GM10847 (cell line): ENCODE data around the gene SVOPL.

Experiments used
- POLR2A ChIP-seq: IDR thresholded peaks from 2 replicates; pipeline ENCODE4 v1.6.1; 2011; ENCODE audit not compliant: insufficient read length; ENCODE audit errors: extremely low read depth

SVOPL gene

DNA sequence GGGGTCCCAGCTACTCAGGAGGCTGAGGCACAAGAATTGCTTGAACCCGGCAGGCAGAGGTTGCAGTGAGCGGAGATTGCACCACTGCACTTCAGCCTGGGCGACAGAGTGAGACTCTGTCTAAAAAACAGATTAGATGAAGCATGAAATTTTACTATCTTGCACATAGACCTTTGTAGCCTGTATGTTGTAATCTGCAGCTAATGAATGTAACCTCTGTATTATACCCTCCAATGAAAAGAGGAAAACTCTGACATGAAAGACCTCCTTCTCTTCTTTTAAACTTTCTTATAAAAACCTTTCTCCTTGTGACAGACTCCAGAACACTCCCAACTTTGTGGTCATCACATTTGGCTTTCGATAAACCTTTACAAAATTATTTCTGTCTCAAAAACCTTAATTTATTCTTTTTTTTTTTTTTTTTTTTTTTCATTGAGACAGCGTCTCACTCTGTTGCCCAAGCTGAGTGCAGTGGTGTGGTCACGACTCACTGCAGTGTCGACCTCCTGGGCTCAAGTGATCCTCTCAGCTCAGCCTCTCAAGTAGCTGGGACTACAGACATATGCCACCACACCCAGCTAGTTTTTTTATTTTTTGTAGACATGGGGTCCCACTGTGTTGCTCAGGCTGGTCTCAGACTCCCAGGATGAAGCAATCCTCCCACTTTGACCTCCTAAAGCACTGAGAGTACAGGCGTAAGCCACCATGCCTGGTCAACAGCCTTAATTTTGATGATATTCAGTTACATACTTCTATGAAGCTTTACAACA, 97.4 kb downstream of the SVOPL start:
- no peak for TF ChIP-seq POLR2A

DNA sequence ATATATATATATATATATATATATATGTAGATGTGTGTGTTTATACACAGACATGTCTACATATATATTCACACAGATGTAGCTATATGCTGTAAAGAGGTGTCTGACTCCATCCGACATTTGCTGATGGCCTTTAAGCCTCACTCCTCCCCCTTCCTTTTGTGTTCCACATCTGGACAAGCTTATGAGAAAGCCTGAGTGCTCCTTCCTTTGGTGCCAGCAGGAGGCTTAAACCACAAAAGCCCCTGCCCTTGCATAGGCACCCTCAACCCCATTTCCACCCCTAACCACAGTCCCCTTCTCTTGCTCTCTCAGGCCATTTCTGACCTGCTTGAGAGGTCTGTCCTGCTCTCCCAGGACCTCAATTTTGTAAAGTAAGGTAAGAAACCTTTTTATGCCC, 98.7 kb downstream of the SVOPL start:
- no peak for TF ChIP-seq POLR2A

DNA sequence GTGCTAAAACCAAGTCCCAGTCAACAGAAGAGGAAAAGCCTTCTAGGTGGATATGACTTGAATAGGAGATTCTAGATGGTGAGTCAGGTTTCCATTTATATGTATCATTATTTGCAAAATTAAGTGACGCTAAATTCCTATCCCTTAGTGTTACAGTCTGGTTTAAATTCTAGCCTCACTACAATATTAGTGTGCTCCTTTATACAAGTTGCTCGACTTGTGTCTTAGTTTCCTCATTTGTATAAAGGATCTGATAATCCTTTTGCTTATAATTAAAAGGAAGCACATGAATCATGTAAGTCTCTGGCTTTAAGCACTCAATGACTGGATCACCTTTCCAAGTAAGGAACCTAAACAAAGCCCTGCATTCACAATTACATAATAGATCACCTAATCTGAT, 105.7 kb downstream of the SVOPL start:
- TF ChIP-seq POLR2A: no peak

DNA sequence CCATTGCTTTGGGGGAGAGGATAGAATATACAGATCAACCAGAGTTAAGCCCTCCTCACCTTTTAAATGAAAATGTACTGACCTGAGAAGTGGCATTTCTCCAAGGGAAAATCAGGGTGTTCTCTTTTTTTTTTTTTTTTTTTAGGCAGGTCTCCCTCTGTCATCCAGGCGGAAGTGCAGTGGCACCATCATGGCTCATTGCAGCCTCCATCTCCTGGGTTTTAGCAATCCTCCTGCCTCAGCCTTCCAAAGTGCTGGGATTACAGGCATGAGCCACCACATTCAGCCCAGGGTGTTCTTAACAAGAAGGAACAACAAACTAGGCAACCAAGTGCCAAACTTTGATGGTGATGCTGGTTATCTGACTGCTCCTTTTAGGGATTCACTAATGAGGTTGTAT, 111.0 kb downstream of the SVOPL start:
- no peak for TF ChIP-seq POLR2A

DNA sequence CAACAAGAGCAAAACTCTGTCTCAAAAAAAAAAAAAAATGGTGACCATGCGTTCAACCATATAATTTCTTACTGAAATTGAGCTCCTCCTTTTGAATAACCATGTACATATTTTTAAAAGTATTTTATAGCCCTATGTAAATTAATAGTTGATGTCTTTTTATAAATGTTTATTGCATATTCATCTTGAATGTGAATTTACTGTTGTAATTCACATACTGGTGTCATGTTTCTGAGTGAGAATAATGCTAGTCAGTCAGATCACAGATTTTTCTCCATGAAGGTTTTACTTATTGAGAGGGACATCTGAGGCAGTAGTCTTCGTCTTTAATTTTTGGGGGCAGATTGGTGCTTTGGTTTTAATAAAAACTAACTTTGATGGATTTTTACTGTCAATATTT, 112.2 kb downstream of the SVOPL start:
- no peak for TF ChIP-seq POLR2A

DNA sequence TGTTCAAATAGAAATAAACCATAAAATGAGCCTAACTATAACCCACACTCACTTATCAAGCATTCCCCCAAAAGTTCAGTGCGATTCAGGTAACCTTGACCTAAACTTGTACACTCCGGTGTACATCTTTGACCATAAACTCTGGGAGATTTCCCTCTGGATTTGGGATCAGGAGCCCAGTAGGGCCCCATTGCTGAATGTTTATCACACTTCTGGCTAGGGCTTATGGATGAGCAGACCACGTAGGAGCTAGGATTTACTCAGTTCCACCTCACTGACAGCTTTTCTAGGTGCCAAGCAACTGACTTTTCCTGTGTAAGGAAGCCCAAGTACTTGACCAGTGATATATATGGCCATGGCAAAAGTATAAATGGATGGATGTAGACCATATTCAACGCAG, 113.7 kb downstream of the SVOPL start:
- no peak for TF ChIP-seq POLR2A

DNA sequence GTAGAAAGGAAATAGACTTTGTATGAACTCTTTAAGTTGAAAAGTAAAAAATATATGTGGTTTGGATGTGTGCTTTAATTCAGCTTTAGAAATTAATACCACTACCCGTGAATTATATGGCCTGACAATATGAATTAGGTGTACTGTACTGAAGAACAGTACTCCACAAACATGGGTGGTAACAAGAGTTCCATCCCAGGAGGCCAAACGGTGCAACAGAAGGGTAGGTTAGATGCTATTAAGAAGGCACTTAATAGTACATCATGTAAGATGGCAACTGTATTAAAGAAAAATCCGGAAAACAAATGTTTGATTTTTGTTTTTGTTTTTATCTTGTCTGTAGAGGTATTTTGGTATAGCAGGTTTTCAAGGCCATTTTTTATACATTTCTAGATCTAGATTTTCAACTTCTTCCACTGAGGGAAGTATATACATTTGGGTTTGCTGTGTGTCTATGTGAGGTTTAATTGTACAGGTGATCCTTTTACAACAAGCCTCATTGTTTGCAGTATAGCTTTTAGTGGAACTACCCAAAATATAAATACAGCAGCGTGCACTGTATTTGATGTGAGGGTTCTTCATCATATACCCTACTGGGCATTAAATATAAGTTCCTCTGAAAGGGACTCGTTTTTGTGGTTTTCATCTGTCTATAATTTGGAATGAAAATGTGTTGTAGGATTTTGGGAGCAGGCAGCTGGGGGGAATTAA, 115.7 kb downstream of the SVOPL start:
- TF ChIP-seq POLR2A: no peak

DNA sequence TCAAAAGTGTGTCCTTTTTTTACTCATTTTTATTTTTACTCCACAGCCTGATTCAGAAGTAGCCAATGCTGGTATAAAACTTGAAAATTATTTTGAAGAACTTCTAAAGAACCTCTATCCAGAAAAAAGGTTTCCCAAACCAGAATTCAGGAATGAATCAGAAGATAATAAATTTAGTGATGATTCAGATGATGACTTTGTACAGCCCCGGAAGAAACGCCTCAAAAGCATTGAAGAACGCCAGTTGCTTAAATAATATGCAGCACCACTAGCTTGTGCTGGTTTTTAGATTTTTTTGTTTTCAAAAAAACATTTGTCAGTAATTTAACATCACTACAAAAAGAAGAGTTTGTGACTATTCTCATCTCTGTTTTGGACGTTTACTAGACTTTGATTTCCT, 116.5 kb downstream of the SVOPL start:
- TF ChIP-seq POLR2A: no peak

DNA sequence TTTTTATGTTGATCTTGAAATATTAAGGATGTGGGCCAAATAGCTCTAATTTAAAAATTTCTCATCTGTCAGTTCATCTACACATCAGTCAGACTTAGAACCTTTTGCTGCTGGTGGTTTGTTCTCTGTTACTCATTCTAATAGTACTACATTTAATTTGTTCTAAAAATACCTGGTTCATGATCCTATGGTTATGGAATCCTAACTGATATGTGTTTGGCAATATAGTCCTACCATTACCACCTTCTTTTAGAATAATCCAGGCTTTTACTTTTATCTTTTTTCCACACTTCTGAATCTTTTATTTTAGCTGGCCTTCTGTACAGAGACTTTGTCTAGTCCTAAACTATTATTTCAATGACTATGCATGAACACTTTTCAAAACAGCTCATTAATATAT, 116.9 kb downstream of the SVOPL start:
- TF ChIP-seq POLR2A: no peak

DNA sequence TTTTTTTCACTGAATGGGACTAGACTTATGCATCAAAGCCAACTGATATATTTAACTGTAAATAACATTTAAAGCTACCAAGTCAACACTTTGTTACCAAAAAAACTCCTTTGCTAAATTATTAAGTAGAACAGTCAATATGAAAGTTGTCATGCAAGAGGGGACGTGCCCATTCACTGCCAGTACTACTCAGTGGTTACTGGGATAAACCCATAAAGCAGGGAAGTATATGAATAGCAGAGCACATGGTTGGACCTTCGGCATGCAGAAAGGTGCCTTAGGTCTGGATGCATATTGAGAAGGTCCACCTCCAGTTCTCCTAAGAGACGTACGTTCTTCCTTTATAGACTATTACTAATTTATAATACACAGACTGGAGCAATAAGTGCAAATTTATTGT, 120.1 kb downstream of the SVOPL start:
- no peak for TF ChIP-seq POLR2A

DNA sequence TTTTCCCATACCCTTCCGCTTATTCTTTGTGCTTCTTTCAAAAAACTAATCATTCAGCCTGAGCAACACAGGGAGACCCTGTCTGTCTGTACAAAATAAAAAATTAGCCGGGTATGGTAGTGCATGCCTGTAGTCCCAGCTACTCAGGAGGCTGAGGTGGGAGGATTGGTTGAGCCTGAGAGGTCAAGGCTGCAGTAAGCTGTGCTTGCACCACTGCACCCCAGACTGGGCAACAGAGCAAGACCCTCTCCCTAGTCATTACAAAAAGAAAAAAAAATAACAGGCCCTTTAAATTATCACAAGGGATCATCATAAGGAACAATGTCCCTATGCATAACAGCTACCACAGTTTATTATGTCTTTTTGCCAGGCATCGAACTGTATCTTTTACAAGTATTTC, 121.5 kb downstream of the SVOPL start:
- no peak for TF ChIP-seq POLR2A

DNA sequence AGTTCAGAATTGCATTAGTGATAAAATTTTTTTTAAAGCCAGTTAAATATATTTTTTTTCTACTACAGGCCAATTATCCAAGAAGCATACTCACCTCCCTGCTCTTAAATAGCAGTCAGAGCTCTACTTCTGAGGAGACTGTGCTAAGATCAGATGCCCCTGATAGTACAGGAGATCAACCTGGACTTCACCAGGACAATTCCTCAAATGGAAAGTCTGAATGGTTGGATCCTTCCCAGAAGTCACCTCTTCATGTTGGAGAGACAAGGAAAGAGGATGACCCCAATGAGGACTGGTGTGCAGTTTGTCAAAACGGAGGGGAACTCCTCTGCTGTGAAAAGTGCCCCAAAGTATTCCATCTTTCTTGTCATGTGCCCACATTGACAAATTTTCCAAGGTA, 122.0 kb downstream of the SVOPL start:
- TF ChIP-seq POLR2A: no peak

DNA sequence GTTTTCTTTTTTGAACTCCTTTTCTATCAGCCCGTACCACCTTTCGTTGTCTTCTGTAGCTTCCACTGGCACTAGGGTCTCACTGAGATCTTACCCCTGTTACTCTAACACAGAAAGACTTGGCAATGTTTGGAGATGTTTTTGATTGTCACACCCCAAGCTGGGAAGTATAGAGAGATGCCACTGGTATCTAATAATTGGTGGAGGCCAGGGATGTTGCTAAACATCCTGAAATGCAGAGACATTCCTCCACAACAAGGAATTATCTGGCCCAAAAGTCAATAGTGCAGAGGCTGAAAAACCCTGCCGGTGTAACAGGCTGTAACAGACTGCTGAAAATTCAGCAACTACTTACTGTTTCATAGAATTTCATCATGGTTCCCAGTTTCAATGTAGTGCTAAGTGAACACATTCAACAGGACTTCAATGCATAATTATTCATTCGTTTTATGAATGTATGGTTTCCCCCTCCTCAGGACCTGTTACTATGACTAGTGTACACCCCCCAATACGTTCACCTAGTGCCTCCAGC, 125.2 kb downstream of the SVOPL start:
- no peak for TF ChIP-seq POLR2A

DNA sequence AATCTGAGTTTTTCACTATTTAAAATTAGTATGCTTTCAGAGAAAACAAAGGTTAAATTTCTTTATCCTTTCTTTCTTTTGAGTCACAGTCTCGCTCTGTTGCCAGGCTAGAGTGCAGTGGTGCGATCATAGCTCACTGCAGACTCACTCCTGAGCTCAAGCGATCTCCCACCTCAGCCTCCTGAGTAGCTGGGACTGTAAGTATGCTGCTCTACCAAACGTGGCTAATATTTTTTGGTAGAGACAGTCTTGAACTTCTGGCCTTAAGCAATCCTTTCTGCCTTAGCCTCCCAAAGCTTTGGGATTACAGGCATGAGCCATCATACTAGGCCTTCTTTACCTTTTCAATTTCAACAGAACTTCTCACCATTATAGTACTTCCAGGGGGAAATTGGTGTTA, 127.4 kb downstream of the SVOPL start:
- no peak for TF ChIP-seq POLR2A

DNA sequence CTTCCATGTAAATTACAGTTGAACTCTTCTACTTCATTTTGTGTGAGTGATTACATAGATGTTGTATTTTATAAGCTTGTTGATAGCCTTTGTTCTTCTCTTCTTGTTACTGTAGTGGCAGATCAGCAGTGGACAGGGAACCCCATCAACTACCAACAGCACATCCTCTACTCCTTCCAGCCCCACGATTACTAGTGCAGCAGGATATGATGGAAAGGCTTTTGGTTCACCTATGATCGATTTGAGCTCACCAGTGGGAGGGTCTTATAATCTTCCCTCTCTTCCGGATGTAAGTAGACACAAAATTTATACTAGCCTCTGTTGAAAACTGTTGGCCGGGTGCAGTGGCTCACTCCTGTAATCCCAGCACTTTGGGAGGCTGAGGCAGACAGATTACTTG, 130.4 kb downstream of the SVOPL start:
- TF ChIP-seq POLR2A: no peak

DNA sequence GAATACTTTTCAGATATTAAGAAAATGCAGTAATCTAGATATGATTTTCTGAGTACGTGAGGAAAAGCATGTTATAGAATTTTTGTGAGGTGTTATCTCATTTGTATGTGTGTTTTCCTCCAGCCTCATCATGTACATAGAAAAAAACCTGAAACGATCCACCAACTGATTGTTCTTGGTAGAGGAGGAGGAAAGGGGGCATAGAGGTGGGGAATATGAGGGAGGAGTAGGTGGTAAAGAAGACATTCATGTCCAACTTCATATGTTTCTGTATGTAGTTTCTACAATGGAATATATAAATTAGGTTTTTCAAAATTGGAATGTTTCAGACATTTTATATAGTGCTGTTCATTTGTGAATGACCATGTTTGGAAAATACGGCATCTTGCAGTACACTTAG, 131.7 kb downstream of the SVOPL start:
- TF ChIP-seq POLR2A: no peak

DNA sequence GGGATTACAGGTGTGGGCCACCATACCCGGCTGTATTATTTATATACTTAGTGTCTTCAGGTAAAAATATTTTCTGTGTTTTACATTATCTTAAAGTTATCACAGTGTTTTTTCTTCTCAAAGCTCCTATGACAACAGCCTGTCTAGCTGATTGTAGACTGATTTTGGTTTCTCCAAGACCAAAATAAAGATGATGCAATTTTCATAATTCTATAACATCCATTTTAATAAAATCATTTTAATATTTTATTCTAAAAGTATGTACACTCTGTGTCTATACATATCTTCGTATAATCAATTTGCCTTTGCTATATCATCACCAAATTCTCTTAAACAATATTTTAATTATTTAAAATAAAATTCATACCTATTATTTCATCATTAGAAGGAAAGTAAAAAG, 132.5 kb downstream of the SVOPL start:
- no peak for TF ChIP-seq POLR2A

DNA sequence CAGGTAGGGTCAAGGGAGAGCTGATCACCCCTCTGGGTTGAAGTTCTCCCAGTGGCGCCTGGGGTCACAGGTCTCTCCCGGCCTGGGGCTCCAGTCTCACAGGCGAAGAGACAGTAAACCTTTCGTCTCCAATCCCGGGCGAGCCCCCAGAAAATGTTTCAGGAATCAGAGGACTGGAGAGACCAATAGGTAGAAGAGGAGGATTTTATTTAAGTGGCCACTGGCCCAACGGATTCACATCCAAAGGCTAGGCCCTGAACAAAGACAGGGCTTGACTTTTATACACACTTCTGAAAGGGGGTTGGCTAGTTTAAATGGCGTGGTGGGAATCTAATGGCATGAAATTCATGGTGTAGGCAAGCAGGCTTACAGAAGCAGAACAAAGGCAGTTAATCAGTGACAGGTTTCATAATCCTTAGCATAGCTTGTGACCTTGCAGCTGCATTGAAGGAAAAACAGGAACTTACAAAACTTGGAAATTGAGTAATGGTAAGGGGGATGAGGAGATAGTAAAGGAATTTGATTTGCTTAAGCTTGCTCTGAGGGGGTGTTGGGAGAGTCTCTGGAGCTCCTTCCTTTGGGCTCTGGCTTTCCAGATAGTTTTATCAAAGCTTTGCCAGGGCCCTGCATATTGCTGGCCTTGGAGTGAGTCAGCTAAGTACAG, 135.6 kb downstream of the SVOPL start:
- no peak for TF ChIP-seq POLR2A
